ENCODE data around the gene ZSCAN9.

GRCh38 chr6:28206527-28206926 lies 18.5 kb upstream of the ZSCAN9 start:
- no peak for TF ChIP-seq POLR2A (IDR thresholded peaks at IDR 0.05; ENCODE audit: low read depth, low read length)
- no peak for TF ChIP-seq TAF1 (IDR thresholded peaks at IDR 0.05; ENCODE audit: borderline replicate concordance, low read depth, low read length)
- TF ChIP-seq POLR2AphosphoS5 (IDR thresholded peaks at IDR 0.05; ENCODE audit: low read depth, low read length): no peak
